GM06990 (cell line): ENCODE data around the gene SH2D5.

Experiments
- DNase-seq: peaks from one replicate; pipeline ENCODE4 v3.0.0-alpha.2; 2011; ENCODE audit not compliant: insufficient read length; ENCODE audit errors: extremely low read depth
- H3K27me3 ChIP-seq: replicated peaks from 2 replicates; pipeline ENCODE4 v1.6.0; 2011; ENCODE audit warnings: low read length; ENCODE audit not compliant: control insufficient read depth, insufficient read depth
- H3K36me3 ChIP-seq: 2 replicates; pipeline ENCODE4 v1.5.1; 2011; ENCODE audit warnings: low read length; ENCODE audit not compliant: control insufficient read depth, insufficient read depth
- H3K4me3 ChIP-seq: replicated peaks from 2 replicates; pipeline ENCODE4 v1.5.1; 2011; ENCODE audit warnings: low read depth, mild to moderate bottlenecking, control low read depth, low read length
- CTCF ChIP-seq: IDR thresholded peaks from 2 replicates; pipeline ENCODE4 v1.5.1; 2011; ENCODE audit warnings: low read length, control low read depth, mild to moderate bottlenecking, inconsistent platforms; ENCODE audit not compliant: insufficient read depth, poor library complexity, severe bottlenecking

Gene SH2D5

GRCh38 chr1:20727746-20728316 is 4.7 kb downstream of the SH2D5 start:
- DNase-seq: no peak
- peak; percentile 29 for TF ChIP-seq CTCF
- Histone ChIP-seq H3K4me3 (no peak overlapping the region), H3K36me3 (no peaks in the 10 kb centered on the region), H3K27me3 (peaks cover 3% of the 10 kb centered on the region; the same call in 1 of the 2 replicates)

- no peaks in the 10 kb centered on the region for H3K36me3 ChIP-seq
- DNase-seq: no peak
- peaks cover 3% of the 10 kb centered on the region; the same call in 1 of the 2 replicates for H3K27me3 ChIP-seq
- no peak overlapping the region for H3K4me3 ChIP-seq
- TF ChIP-seq CTCF: no peak
These were observed 5.4 kb downstream of the SH2D5 start for GRCh38 chr1:20726932-20727745.

GRCh38 chr1:20726118-20726911 is 6.2 kb downstream of the SH2D5 start:
- no peak for DNase-seq
- H3K4me3 ChIP-seq: no peak overlapping the region
- peaks cover 3% of the 10 kb centered on the region; the same call in 1 of the 2 replicates for H3K27me3 ChIP-seq
- no peaks in the 10 kb centered on the region for H3K36me3 ChIP-seq
- TF ChIP-seq CTCF: no peak

DNA sequence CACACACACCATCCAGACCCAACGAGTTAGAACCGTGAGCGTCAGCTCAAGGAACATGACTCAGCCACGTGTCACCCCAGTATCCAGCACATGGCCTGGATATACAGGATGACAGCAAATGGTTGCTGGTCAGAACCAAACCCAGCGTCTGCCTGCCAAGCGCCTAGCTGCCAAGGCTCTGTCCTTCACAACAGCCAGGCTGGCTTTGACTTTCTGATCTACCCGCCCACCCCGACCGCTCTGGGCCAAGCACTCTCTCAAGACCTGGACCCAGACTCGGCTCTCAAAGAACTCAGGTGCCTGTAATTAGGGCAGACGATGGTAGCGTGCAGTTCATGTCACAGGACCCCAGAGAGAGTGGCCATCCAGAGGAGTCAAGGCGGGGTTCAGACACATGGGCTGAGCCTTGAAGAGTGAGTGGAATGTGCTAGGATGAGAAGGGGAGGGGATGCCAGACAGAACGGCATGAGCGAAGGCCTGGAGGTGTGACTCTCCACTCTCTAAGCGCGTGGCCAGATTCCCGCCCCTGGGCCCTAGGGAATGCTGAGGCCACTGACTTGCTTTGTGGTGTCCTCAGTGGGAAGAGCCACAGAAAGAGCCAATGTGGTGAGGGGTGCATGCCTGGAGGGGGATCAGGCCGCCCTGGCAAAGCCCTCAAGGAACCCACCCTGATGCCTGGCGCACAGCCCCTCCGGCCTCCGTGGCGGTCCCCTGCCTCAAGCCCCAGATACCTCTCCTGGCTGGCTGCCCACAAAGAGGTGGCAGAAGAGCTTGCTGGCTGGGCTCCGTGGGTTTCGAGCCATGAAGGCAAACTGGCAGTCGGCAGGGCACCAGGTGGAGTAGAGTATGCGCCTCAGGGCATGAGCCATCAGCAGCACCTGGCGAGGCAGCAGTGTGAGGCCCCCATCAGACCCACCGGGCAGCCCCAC is 7.0 kb downstream of the SH2D5 start:
- no peak for DNase-seq
- TF ChIP-seq CTCF: no peak
- H3K27me3 ChIP-seq: peaks cover 2% of the 10 kb centered on the region; the same call in 1 of the 2 replicates
- no peak overlapping the region for H3K4me3 ChIP-seq
- H3K36me3 ChIP-seq: no peaks in the 10 kb centered on the region
